HG02642 (cell line): ENCODE data around the gene CLBA1.

ENCODE experiments used
- ATAC-seq: cut with Tn5 transposase; IDR thresholded peaks from one replicate; pipeline ENCODE4 v1.9.1; 2021; ENCODE audit warnings: mild to moderate bottlenecking; ENCODE audit not compliant: unreplicated experiment, poor library complexity

Gene CLBA1

GRCh38 chr14:104978746-104979691, 6.6 kb upstream of the CLBA1 start:
- no peak for ATAC-seq

GRCh38 chr14:104979758-104980610, 5.6 kb upstream of the CLBA1 start:
- ATAC-seq = no peak

- no peak for ATAC-seq
Observed at GRCh38 chr14:104980611-104981531, 4.7 kb upstream of the CLBA1 start.

- ATAC-seq = no peak
Observed at GRCh38 chr14:104981699-104982541, 3.7 kb upstream of the CLBA1 start.

GRCh38 chr14:104982548-104983230, 2.9 kb upstream of the CLBA1 start:
- no peak for ATAC-seq

GRCh38 chr14:104983231-104983721, 2.3 kb upstream of the CLBA1 start:
- no peak for ATAC-seq

- ATAC-seq = no peak
Observed at GRCh38 chr14:104984056-104984894, 1.3 kb upstream of the CLBA1 start.

- ATAC-seq = no peak
Observed at GRCh38 chr14:104986487-104987164, 1.0 kb downstream of the CLBA1 start.

- ATAC-seq = no peak
Observed at GRCh38 chr14:104989236-104989950, 3.8 kb downstream of the CLBA1 start.

- no peak for ATAC-seq
Observed at GRCh38 chr14:104989951-104990303, 4.3 kb downstream of the CLBA1 start.

- no peak for ATAC-seq
Observed at GRCh38 chr14:104991896-104992230, 6.3 kb downstream of the CLBA1 start.

- ATAC-seq = no peak
Observed at GRCh38 chr14:104992501-104992900, 6.9 kb downstream of the CLBA1 start.

- ATAC-seq = no peak
Observed at GRCh38 chr14:104993306-104993705, 7.7 kb downstream of the CLBA1 start.

GRCh38 chr14:104993808-104994591, 8.4 kb downstream of the CLBA1 start:
- ATAC-seq = no peak

- ATAC-seq = no peak
Observed at GRCh38 chr14:104994978-104995377, 9.4 kb downstream of the CLBA1 start.

GRCh38 chr14:104996032-104996431, 10.4 kb downstream of the CLBA1 start:
- no peak for ATAC-seq
